Frontal cortex (tissue), 4 donors: Measurements from ENCODE around the gene RUNX3. TPM values are rescaled to one million over a fixed set of nuclear protein-coding genes. Genes with fewer than 3 reads are reported as not detected.

ENCODE experiments used
- DNase-seq, 2 donors: peaks; one replicate each; pipeline ENCODE4 v3.0.0; 2012; ENCODE audit warnings: low spot score in 2 of 2
- FAIRE-seq: peaks from 2 replicates; lab custom pipeline; 2012; peaks lifted over from hg19 to GRCh38; lab: Jason Lieb, UNC
- total RNA-seq: library from RNA; depleted of rRNA; stranded (reverse); fragments of >200 nt; gene quantifications from one replicate; pipeline ENCODE4 v1.2.3, GENCODE V29; 2014
- donor health status: control.
- donor health status: control.
- donor health status: control.

RUNX3 gene
- total RNA-seq, 1 donor from 2014 or later = not detected

DNA sequence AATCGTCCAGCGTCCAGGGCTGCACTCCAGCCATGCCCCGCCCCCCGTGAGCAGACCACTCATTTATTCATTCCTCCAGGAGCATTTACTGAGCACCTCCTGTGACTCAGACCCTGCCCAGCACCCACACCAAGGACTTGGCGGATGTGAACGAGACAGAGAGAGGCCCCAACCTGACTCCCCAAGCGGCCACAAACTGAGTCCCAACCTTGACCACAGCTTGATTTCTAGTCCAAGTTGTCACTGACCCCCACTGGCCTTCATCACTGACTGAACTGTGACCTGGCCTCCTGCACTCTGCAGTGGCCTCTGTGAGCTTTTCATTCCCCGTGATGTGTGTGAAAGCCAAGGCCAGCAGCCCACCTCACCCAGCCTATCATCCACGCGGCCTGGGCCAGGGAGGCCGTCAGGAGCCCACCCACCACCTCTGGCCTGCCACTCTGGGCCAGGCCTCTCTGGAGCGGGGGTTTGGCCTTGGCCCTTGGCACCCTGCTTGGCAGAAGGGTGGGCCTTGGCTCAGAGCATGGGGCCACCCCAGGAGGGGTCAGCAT lies 19.3 kb upstream of the RUNX3 start:
- no peak for DNase-seq
- no peak for FAIRE-seq

DNA sequence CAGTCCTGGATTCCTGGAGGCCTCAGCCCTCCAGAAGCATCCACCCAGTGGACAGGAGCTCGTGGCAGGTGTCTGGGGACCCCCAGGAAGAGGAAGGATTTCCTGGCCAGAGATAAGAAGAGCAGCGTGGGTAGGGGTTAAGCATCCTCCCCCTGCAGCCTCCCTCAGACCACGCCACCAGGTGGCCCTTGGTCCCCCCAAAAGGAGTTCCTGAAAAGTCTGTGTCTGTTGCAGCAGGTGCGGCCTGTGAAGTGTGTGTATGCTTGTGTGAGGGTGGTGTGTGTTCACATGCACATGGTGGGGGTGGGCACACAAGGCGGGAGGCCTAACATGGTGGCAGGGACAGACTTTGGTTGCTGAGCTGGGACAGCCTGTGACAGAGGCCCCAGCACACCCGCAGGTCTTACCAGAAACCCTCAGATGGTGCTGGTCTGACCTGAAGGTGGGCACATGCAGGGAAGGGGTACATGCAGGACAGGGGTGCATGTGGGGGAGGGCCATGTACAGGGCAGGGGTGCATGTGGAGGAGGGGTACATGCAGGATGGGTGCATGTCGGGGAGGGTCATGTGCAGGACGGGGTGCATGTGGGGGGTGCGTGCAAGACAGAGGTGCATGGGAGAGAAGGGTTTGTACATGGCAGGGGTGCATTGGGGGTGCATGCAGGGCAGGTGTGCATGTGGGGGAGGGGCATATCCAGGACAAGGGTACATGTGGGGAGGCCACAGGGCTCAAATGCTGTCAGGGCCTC lies 18.2 kb upstream of the RUNX3 start:
- FAIRE-seq (no peak), DNase-seq (no peak)

DNA sequence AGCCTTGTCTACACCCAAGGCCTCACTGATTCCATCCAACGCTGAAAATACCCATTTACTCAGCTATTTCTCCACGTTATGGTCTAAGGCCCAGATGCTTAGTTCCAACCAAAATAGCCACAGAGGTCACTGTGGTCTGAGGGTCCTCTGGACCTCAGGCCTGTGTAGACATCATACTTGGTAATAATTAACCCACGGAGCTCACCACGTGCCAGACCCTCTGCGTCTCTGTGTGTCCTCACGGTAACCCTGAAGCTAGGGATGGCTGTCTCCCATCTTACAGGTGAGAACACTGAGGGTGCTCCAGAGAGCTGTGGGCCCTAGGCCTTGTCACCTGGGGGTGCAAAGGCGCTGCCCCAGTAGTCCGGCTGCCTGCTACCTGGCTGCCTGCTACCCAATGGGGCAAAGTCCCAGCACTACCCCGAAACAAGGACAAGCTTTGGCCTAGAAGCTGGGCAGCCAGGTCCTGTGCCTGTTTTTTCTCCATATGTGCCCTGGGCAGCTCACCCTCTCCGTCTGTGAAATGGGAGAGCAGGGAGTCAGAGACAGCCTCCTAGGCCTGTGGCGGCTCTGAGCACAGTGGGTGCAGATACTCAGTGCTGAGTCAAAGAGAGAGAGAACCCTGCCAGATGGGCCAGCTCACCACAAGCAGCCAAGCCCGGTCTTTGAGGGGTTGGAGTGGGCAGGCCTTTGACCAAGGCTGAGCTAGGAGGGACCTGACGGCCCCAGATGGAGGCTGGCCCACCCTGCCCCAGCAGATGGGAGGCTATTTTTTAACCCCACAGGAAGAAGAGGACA lies 17.0 kb upstream of the RUNX3 start:
- FAIRE-seq = no peak
- DNase-seq = no peak

DNA sequence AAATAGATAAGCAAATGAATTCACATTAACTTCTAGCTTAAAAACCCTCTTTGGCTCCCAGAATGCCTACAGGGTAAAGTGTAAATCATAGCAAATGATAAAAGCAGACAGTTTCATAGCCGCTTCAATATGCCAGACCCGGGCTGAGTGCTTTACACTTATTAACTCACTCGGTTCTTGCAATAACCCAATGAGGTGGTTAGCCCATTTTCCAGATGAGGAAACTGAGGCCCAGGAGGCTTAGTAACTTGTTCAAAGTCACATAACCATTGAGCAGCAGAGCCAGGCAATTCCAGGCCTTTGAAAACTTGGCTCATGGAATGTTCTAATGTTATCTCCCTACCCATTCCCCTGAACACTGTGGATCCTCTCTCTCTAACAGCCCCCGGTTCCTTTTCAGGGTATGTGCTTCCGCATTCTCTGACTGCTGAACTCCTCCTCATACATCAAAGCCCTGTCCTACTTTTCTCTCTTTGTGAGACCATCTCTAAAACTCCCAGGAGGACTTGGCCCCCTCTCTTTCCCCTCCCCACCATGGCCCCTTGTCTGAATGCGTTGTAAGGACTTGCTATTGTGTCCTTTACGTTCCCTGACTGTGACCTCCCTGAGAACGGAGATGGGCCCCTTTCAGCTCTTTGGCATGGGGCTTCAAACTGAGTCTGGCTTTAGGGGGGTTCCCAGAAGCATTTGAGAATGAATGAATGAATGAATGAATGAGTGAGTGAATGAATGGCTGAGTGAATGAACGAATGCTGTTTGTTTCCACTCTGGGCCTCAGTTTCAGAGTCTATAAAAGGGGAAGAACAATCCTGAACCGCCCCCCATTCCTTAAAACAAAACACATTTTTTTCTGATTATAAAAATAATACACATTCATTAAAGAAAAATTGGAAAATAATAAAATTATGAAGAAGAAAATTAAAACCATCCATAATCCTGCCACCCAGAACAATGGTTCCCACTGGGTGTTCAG lies 15.6 kb upstream of the RUNX3 start:
- FAIRE-seq (no peak), DNase-seq (no peak)

DNA sequence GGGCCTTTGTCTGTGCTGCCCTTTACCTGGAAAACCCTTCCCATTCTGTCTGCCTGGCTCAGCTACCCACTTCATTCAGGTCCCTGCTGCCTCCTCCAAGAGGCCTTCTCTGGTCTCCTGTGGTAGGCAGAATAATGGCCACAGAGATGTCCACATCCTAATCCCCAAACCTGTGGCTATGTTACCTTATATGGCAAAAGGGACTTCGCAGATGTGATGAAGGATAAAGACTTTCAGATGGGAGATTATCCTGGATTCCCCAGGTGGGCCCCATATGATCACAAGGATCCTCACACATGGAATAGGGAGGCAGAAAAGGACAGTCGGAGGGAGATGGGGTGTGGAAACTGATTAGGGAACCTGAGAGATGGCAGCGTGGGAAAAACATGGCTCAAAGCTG lies 14.2 kb upstream of the RUNX3 start:
- DNase-seq (no peak), FAIRE-seq (no peak)

DNA sequence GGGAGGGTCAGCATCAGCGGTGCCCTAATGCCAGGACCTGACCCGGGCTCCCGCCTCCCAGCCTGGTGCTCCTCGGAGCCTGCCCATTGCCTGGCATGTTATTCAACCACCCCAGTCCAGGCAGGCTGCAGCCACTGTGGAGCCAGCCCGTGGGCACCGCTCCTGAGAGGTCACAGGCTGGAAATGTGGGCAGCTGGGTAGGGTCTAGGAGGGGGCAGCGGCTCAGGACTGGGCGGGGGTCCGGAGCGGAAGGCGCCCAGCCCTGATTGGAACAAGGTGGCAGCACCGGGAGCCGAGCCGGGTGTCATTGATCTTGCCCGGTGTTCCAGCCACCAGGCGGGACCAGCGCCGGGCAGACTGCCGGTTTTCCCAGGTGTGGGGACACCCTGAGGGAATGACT lies 12.7 kb upstream of the RUNX3 start:
- FAIRE-seq (no peak), DNase-seq (no peak)

DNA sequence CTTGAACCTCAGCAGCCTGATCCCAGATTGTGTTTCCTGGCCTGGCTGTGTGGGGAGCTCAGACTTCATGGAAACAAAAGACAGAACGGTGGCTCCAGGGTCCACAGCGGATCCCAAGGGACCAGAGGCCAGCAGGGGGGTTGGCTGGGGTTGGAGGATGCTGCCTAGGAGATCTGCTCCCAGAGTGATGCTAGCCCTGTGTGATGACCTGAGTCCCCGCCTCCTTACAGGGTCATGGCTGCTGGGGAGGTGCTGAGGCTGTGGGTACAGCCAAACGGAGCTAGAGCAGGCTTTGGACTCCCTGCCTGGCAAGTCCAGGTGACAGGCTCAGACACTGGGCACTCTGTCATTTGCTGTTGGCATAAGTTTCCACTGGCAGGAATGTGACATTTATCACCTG lies 11.5 kb upstream of the RUNX3 start:
- FAIRE-seq (no peak), DNase-seq (no peak)

DNA sequence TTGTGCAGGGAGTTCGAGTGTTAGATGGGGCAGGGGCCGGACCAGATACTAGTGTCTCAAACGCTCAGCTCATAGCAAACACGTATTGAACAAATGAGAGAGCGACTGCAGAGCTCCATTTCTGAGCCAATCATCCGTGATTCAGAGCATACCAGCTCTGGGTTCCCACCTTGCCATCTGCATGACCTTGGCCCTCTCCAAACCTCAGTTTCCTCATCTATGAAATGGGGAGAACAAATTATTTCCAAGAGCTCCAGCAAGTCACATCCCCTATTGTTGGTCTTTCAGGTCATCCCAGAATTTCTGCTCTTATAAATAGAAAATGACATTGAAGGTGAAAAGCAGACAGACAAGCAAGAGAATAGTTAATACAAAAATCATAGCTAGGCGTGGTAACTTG lies 10.2 kb upstream of the RUNX3 start:
- FAIRE-seq (no peak), DNase-seq (no peak)

DNA sequence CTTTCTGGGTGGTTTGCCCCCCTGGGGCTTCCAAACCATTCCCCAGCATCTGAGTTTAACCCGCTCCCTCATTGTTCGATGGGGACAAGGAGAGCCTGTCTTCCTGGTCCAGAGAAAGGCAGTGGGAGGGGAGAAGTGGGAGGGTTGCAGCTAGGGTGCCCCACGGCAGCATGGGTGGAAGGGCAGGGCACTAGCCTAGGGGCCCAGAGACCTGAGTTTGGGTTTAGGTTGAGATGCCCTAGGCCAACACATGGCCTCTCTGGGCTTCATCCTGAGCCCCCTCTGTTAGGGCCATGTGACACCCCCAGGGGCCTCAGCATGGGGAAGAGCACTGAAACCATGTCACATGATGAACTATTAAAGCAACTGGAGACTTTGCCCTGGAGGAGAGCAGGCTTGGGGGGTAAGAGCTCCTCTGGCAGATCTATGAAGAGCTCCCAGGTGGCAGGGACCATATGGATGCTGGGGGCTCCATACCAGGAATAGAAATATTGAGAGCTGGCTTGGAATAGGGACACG lies 9.7 kb upstream of the RUNX3 start:
- DNase-seq (no peak), FAIRE-seq (no peak)

DNA sequence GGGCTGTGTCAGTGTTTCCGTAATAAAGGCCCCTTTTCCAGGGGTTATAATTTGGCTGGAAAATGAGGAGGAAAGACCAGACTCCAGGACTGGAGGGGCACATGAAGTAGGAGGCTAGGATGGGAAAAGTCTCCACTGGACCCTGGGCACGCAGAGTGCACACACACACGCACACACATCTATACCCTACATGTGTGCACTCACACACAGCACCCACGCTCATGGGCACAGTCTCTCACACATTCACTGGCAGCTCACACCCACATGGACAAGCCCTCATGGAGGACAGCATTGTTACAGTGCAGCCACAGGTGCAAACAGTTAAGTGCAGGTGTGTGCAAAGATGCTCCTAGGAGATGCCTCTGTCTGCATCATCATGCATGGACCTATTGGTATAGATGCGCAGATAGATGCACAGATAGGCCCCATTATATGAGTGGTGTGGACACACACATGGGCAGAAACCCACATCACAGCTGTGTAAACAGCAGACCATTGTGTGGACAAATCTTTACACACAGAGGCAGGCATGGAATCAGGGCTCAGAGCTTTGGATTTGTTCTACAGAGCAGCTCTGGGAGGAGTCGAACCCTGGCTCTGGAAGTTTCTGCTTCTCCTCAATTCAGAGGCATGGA lies 9.1 kb upstream of the RUNX3 start:
- no peak for DNase-seq
- FAIRE-seq = no peak

DNA sequence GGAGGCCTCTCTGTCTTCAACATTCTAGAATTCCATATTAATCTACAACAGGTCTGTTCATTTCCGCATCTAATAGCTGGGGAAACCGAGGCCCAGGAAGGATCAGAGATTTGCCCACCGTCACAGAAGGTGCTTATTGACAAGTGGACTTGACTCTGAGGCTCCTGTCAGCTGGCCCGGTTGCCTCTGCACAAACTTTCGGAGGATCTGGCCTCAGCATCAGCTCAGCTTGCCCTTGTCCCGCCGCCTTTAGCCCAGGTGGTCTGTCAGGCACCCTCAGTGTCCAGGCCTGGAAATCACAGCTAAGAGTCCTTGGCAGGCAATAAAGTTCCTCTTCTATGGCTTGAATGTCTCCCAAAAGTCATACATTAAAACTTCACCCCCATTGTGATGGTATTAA lies 8.2 kb upstream of the RUNX3 start:
- no peak for FAIRE-seq
- DNase-seq = no peak

DNA sequence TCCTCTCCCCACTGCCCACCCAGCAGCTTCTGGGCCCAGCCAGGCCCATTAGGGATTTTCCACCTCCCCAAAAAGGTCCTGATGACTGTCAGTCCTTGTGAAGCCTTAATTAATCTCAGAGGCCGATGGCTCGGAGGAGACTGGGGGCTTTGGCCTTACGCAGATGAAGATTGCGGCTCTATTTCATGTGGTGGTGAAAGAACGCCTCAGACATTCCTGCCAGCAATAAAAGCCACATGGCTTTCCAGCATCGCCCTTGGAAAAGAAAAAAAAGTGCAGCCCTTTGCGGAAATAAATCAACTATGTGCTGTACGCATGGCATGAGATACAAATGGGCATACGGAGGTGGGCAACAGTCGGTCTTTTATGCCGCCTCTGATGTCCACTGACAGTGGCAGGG lies 6.6 kb upstream of the RUNX3 start:
- DNase-seq (no peak), FAIRE-seq (no peak)

DNA sequence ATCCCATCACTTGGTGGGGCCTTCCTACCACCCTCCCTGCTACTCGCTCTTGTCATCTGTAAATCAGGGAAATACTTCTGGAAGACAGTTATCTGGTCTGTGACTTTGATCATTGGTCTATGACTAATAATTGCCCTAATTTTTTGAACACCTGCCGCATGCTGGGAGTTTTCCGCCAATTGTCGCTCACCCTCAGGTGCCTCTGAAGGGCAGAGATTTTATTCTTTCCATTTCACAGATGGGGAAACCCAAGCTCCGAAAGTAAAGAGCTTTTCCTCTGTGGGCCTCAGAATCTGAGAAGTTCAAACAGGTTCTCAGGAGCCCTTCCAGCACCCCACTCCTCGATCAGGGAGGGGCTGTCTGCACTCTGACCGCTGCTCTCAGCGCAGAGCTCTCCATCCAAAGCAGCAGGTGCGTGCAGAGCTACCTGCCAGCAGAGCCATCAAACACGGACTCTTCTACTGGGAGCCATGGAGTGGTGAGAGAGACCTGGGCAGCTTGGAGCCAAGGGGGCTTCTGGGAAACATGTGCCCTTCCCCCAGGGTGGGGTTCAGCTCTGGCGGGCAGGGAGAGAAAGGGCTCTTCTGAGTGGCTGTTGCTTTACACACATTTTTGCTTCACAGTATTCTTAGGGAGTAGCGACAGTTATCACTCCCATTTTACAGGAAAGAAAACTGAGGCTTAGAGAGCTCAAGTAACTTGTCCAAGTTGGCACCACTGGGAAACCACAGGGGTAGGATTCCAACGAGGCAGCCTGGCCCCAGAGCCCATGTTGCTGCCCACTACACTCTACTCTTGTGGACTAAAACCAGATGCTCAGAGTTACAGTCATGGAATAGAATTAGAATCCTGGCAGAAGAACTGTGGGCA lies 5.8 kb upstream of the RUNX3 start:
- FAIRE-seq (no peak), DNase-seq (no peak)

DNA sequence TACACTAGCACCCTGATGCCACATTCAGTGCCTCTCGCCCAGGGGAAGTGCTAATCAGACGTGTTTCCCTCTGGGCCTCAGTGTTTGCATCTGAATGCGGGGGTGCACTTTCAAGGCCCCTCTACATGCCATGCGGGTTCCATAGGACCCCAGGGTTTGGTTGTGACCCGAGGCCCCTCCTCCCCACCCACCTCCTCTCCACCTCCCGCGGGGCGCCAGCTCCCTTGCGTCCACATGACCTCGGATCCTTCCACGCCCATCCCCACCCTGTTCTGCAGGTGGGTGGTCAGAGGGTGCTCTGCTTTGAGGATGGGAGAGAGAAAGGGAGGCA lies 5.1 kb upstream of the RUNX3 start:
- FAIRE-seq (no peak), DNase-seq (no peak)

DNA sequence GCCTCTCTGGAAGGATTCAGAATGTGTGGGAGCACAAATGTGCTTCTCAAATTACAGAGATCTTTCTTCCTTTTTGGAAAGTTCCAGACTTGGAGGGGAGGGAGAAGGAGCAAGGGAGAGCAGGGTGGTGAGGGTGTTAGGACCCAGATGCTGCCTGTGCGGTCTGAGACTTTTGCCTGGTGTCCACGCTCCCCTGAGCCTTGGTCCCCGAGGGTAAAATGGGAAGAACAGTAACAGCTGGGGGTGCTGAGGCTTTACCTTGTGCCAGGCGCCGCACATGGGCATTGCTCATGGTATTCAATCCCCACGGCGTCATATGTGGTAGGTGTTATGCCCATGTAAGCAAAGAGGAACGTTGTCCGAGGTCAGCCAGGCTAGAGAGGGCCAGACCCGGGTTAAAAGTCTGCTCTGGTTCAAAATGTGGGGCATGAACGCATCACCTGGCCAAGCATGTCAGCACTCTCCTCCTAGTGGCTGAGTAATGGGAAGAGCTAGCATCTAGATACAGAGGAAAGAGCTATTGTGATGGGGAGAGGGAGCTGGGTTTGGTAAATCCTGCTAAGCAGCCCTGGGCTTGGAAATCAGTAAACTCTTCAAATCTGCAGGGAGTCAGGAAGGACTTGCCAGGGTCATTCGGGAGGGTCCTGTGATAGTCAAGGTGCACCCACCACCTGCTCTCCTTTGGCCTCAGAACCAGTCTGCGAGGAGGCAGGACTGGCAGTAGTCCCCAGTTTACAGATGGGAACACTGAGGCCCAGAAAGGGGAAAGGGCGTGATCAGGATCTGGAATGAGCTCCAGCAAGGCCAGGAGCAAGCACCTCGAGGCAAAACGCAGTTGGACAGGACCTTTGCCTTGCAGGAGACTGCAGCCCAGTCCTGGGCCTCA lies 4.5 kb upstream of the RUNX3 start:
- no peak for FAIRE-seq
- DNase-seq = no peak

DNA sequence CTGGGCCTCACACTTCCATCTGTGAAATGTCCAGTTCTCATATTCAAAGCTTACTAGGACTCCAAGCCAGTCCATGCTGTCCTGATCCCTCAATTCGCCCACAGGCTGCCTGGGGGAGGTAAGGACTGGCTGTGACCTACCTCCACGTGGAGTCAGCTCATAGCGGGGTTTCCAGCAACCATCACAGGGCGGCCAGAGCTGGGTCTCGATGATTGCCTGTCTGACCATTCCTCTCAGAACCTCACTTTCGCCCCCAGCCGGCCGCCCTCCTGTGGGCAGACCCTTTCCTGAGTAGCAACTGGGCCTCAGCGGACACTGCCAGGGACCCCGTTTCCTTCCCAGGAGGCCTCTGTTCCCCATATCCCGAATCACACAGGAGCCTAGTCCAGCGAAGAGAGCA lies 3.4 kb upstream of the RUNX3 start:
- FAIRE-seq = no peak
- DNase-seq = no peak

DNA sequence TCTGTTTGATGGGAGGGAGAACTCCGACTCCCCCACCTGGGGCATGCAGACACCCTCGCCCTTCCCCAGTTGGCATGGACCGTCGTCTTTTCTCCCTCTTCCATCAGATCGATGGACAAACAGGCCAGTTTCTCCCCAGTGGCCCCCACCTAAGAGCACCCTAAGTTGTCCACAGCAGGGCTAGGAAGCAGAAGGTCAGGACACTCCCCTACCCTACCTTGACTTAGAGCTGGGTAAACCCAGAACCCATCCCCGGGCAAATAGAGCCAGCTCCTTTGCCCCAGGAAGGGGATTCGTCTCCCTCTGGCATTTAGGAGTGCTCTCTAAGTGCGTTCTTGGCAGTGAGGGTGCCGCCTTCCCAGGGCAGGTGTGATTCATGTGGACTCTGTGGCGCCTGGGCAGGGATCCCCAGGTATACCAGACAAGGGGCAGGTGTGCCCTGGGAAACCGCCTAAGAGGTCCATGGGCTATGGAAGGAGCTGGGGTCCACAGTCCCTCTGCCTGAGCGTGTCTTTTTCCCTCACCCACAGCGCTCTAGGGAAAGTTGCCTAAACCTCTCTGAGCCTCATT lies 2.7 kb upstream of the RUNX3 start:
- DNase-seq (no peak), FAIRE-seq (no peak)
